HepG2 (cell line): ENCODE data around the gene CNOT2. TPM values are rescaled to one million over a fixed set of nuclear protein-coding genes. Genes with fewer than 3 reads are reported as not detected.
A peak's percentile ranks its signal among the peaks of the same experiment; 100 is the strongest.

Experiments used
- AKAP8 ChIP-seq: sonication (generic); formaldehyde crosslinking; IDR thresholded peaks from 2 replicates; pipeline ENCODE4 v1.5.1; 2020; ENCODE audit warnings: mild to moderate bottlenecking, missing genetic modification reagents
- CCDC6 ChIP-seq: sonication (generic); formaldehyde crosslinking; IDR thresholded peaks from 2 replicates; pipeline ENCODE4 v1.8.1; 2022; ENCODE audit warnings: mild to moderate bottlenecking, missing genetic modification reagents, moderate library complexity
- DNMT3B ChIP-seq: conservative IDR thresholded peaks from 2 replicates; pipeline ENCODE4 v1.6.1; 2016; ENCODE audit warnings: missing biosample characterization, control low read depth
- GMEB2 ChIP-seq: IDR thresholded peaks from 2 replicates; pipeline ENCODE4 v1.6.1; 2016; ENCODE audit warnings: missing biosample characterization, missing genetic modification reagents, low read depth
- IRF1 ChIP-seq: sonication (generic); formaldehyde crosslinking; IDR thresholded peaks from 2 replicates; pipeline ENCODE4 v1.4.0; 2020; ENCODE audit warnings: low read depth, mild to moderate bottlenecking, missing genetic modification reagents
- IRF9 ChIP-seq: sonication (generic); formaldehyde crosslinking; IDR thresholded peaks from 2 replicates; pipeline ENCODE4 v1.8.0; 2022; ENCODE audit warnings: missing genetic modification reagents, mild to moderate bottlenecking, borderline replicate concordance
- MYC ChIP-seq: sonication (generic); formaldehyde crosslinking; IDR thresholded peaks from 2 replicates; pipeline ENCODE4 v1.9.0; 2021; ENCODE audit warnings: missing genetic modification reagents, borderline replicate concordance
- PRDM10 ChIP-seq: sonication (generic); formaldehyde crosslinking; IDR thresholded peaks from 2 replicates; pipeline ENCODE4 v1.4.0; 2020; ENCODE audit warnings: low read depth, missing genetic modification reagents
- PRPF4 ChIP-seq: fragments of 200-400 bp; formaldehyde crosslinking; IDR thresholded peaks from 2 replicates; pipeline ENCODE4 v1.6.1; 2016; ENCODE audit warnings: low read length, low read depth; ENCODE audit not compliant: poor library complexity, severe bottlenecking
- SAP130 ChIP-seq: IDR thresholded peaks from 2 replicates; pipeline ENCODE4 v1.6.1; 2016; ENCODE audit warnings: low read depth
- THAP8 ChIP-seq: sonication (generic); formaldehyde crosslinking; IDR thresholded peaks from 2 replicates; pipeline ENCODE4 v1.5.1; 2020; ENCODE audit warnings: missing genetic modification reagents, mild to moderate bottlenecking, borderline replicate concordance
- ZBTB46 ChIP-seq: sonication (generic); formaldehyde crosslinking; IDR thresholded peaks from 2 replicates; pipeline ENCODE4 v1.4.0; 2020; ENCODE audit warnings: mild to moderate bottlenecking, missing genetic modification reagents, borderline replicate concordance
- ZNF484 ChIP-seq: sonication (generic); formaldehyde crosslinking; IDR thresholded peaks from 2 replicates; pipeline ENCODE4 v1.5.1; 2020; ENCODE audit warnings: mild to moderate bottlenecking, low read depth, missing genetic modification reagents, borderline replicate concordance
- ZNF674 ChIP-seq: sonication (generic); formaldehyde crosslinking; IDR thresholded peaks from 2 replicates; pipeline ENCODE4 v1.5.0; 2020; ENCODE audit warnings: low read depth, mild to moderate bottlenecking, missing genetic modification reagents
- ZNF777 ChIP-seq: sonication (generic); formaldehyde crosslinking; IDR thresholded peaks from 2 replicates; pipeline ENCODE4 v1.4.0; 2020; ENCODE audit warnings: missing genetic modification reagents
- ZSCAN5A ChIP-seq: sonication (generic); formaldehyde crosslinking; IDR thresholded peaks from 2 replicates; pipeline ENCODE4 v1.8.0; 2022; ENCODE audit warnings: mild to moderate bottlenecking, missing genetic modification reagents, borderline replicate concordance
- polyA plus RNA-seq, 8 experiments: library from polyadenylated mRNA; depleted of rRNA in 3 of 8; stranded (reverse) in 7 of 8; unstranded in 1 of 8; fragments of >200 nt; fragmentation: Illumina TruSeq in 4 of 8; extraction: Trizol in 4 of 8; gene quantifications; 2 replicates each; pipeline versions ENCODE4 v1.2.1 to v1.2.3, GENCODE V29; 2011 to 2016; ENCODE audit warnings: low read depth in 4 of 8, missing spikeins in 1 of 8, mixed read lengths in 1 of 8; ENCODE audit not compliant: insufficient read depth in 1 of 8
- total RNA-seq, 5 experiments: library from RNA; depleted of rRNA; stranded (reverse); fragments of >200 nt; fragmentation: Illumina TruSeq; extraction: Trizol; gene quantifications; 2 replicates each; pipeline ENCODE4 v1.2.3, GENCODE V29; 2016; ENCODE audit warnings: low read depth in 1 of 5

CNOT2 gene
- total and polyA plus RNA-seq, 2 of the 13 experiments (the other 11 are each of a cell fraction or from before 2014, with no cell fraction given) = 54.5 to 76.6 TPM

- TF ChIP-seq IRF1 (CRISPR knock-in tag) = no peak
- TF ChIP-seq ZNF777 (CRISPR knock-in tag) = peak; percentile 87; the same call in 1 of the 2 replicates
- no peak for TF ChIP-seq CCDC6 (CRISPR knock-in tag)
- no peak for TF ChIP-seq PRDM10 (CRISPR knock-in tag)
- no peak for TF ChIP-seq THAP8 (CRISPR knock-in tag)
- no peak for TF ChIP-seq ZBTB46 (CRISPR knock-in tag)
- no peak for TF ChIP-seq PRPF4
- 0 out of 2 replicates have a peak, but pooled peaks have one; percentile 44 for TF ChIP-seq ZSCAN5A
- TF ChIP-seq MYC (CRISPR knock-in tag) = peak; percentile 2; the same call in 1 of the 2 replicates
- no peak for TF ChIP-seq ZNF674 (CRISPR knock-in tag)
- no peak for TF ChIP-seq DNMT3B (CRISPR knock-in tag)
- TF ChIP-seq AKAP8 (CRISPR knock-in tag) = no peak
- no peak for TF ChIP-seq GMEB2
- TF ChIP-seq ZNF484 (CRISPR knock-in tag) = no peak
- no peak for TF ChIP-seq IRF9 (CRISPR knock-in tag)
- TF ChIP-seq SAP130 (CRISPR knock-in tag) = peak; percentile 73
These were observed 122.7 kb downstream of the CNOT2 start, which contains the start of gene KCNMB4 (continued) for GRCh38 chr12:70365648-70366518.
